NOMO-1 treated with dmso at 0.1 percent for 144 hours (cell line): ENCODE results near the gene FADS3.

Experiments used
- DNase-seq: peaks from one replicate; lab custom pipeline; 2025; ENCODE audit not compliant: unreplicated experiment; lab: John Stamatoyannopoulos, UW

The FADS3 gene

DNA sequence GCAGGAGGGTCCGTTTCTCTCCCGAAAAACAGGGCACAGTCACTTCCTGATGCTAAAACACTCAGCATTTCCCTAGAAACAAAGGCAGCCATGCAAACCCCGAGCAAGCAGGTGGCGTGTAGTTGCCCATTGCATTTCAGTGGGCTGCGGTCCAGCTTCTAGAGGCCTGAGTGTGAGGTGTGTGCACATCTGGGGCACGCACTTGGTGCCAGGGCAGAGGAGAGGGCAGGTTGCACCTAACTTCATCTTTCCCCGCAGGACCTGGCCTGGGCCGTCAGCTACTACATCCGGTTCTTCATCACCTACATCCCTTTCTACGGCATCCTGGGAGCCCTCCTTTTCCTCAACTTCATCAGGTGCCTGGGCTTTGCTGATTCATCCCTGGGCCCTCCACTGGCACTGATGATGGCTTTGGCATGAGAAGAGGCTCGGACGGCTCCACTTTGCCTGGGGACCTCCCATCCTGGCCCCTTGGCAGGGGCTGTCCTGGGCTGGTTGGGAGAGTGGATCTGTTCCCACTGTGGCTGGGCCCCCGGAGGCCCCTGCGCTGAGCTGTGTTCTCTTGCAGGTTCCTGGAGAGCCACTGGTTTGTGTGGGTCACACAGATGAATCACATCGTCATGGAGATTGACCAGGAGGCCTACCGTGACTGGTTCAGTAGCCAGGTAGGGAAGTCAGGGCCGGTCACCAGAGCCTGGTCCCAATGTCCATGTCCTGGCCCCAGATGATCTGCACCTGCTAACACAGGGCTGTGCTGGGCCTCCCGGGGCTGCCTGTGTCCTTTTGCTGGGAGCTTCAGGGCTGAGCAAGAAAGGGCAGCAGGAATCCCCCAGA is 28.4 kb downstream of the FADS3 start:
- no peak for DNase-seq

DNA sequence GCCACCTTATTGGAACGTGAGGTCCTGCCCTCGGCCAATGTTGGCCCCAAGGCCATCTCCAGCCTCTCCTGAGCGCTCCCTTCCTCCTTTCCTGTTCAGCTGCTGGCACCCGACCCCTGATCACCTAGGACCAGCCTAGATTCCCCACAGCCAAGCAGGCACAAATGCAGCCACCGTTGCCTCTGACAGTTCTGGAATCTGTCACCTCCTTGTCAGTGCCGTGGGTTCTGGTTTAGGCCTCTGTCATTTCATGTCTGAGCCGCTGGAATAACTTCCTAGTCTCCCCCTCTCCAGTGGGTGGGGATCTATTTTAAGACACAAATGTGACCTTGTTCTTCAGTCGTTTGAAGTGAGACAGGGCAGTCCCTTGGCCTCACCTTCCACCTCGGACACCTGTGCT is 29.7 kb downstream of the FADS3 start:
- no peak for DNase-seq

DNA sequence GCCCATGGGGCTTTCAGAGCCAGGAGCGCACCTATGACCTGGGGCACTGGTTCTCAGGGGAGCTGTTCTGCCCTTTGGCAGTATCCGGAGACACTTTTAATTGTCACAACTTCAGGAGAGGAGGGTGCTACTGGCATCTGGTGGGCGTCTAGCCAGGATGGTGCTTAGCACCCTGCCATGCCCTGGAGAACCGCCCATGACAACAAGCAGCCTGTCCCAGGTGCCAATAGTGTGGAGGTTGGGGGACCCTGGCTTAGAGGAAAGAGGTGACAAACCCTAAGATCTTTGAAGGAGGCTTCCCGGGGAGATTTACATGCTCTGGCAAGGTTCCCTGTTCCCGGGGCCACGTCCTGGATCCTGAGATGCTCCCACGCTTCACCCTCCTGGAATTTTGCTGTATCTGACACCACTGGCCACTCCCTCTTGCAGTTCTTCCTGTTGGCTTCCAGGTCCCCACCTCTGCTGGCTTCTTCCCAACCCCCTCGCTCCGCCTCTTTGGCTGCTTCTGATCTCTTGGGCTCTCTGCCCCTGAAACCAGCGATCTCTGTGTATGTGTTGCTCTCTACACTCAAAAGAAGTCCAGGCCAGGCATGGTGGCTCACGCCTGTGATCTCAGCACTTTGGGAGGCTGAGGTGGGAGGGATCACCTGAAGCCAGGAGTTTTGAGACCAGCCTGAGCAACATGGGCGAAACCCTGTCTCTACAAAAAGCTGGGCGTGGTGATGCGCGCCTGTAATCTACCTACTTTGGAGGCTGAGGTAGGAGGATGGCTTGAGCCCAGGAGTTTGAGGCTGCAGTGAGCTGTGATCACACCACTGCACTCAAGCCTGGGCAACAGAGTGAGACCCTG is 31.1 kb downstream of the FADS3 start:
- no peak for DNase-seq

DNA sequence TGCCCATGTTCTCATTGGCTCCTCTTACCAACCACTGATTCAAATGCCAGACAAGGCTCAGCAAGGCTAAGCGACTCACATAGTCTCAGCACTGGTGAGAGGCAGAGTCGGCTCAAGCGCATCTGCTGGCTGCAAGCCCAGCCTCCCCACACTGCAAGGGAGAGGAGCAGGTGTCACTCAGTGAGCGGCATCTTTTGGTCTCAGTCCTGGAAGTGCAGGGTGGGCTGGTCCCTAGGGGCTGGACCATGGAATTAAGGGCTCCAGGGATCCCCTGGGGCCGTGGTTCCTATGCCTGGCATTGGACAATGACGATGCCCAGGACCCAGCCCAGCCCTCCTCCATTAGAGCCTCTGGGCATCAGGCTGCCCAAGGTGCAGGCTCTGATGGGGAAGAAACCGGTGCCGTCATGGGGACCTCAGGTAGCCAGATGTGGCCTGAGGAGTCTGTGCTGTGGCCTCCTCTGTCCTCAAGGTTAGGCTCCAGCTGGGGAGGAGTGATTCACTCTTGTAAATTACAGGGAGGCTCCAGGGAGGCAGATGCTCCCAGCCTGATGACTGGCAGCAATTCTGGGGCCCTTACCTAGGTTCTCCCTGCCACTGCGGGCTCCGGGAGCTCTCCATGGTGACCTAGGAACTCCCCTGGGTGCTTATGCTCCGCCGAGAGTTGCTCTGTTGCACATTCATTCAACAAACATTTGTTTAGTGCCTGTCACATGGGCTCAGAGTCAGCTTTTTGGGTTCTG is 35.2 kb downstream of the FADS3 start:
- DNase-seq = no peak

DNA sequence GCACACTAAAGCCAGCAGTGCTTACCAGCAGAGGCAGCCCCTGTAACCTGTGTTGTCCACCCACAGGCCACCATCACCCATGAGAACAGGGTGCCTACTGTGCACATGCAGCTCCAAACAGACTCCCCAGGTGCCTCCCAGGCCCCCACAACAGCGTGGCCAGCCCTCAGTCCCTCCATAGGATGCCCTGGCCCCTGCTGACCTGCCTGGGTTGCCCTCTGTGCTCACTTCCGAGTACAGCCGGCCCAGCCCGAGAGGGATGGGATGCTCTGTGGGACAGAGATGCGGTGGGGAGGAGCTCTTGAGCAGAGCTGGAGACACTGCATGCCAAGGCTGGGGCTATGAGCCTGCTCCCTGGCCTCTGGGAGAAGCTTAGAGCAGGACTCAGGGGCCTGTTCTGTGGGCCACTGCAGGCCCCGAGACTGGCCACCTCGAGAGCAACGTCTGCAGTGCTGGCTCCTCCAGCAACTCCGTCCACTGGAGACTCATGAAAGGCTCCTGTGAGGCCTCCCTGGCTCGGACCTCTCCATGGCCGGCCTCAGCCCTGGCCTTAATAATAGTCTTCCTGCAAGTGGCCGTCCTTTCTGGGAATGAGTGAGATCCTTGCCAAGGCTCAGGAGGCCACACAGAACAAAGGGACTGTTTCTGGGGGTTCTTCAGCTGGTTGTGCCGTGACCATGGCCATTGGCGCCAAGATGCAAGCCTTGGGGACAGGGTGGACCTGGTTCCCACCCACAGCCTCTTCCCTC is 36.2 kb downstream of the FADS3 start:
- DNase-seq = no peak

DNA sequence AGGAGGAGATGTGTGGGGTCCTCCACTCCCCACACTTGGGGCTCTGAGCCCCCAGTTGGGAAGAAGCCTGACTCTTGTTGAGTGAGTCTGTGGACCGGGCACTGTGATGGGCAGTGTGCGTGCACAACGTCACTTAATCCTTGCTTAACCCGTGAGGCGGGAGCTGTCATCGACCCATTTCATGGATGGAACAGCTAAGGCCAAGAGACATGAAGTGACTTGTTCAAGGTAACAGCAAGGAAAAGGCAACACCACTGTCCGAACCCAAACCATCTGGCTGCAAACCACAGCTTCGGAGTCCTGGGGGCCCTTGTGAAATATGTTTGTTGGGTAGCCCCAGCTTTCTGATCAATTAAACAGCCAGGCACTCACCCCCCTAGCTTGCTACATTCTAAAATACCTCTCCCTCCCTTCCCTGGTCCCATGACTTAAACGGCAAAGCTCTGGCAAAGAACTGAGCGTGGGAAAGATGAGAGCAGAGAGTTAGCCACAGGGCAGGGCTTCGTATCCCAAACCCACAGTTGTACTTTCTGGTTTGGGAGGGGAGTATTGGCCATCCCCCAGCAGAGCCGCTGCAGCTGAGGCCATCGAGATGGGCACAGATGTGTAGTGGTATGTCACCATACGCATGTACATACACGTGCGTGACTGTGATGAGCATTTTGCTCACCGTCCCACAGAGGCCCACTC is 37.0 kb downstream of the FADS3 start:
- DNase-seq = no peak

DNA sequence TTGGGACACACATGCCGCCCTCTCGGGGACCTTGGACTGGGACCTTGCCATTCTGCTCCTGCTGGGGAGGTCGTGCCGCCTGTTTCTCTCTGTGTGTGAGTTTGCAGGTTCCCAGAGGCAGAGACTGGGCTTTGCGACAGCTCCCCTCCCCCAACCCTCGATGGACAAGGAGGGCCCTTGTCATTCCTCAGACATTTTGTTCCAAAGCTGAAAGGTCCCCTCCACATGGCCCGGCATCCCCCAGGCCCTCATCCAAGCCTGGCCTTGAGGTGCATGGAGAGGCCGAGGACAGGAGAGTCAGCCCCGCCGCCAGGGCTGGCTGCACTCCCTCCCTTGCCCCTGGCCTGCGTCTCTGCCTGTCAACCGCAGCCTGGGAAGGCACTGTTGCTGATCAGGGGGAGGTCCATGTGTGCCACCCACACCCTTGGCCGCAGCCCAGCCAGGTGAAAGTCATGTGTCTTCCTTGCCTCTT is 37.6 kb downstream of the FADS3 start:
- no peak for DNase-seq

DNA sequence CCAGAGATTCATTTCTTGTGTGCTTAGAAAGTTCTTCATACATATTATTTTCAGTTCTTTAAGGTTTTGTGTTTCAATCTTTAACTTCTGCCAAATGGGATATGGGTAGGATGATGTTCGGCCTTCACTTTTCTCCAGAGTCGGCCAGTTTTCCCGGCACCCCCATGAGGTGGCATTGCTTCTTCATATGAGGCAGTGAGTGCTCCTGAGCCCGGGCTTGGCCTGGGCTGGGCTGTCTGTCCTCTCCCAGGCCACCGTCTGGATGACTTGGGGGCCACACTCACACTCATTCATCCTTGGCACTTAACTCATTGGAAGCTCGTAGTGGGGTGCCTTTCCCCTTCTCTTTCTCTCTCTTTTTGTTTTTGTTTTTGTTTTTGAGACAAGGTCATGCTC is 39.4 kb downstream of the FADS3 start:
- no peak for DNase-seq

DNA sequence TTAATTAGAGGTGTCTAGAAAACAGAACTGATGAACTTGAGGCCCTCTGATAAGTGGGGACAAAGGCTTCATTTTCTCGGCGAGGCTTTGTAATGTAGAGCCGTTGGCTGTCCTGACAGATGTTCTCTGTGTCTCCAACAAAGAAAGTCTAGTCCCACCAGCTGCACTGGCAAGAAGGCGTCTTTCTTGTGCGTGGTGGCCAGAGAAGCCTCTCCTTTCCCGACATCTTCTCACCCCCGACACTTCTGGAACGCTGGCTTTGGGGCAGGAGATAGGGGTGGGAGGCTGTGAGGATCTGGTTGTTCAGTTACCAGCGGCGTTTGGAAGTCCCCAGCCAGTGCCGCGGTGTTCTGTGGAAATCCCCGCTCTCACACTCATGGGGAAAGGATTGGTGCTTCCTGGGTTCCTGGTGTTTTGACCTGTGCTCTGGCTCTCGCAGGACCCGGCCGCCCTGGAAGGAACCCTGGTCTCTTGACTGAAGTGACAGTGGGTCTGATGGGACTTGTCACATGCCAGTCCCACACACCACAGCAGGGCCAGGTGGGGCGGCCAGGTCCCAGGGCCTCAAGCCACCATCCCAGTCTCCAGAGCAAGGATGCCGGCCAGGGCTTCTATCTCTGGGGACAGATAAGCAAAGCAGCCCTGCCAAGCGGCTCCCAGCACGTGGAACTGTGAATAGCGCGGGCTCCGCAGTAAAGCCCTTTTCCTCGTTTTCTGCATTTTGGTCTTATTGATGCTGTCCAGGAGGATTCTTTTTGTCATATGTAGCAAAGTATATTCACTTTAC is 40.0 kb downstream of the FADS3 start:
- no peak for DNase-seq

DNA sequence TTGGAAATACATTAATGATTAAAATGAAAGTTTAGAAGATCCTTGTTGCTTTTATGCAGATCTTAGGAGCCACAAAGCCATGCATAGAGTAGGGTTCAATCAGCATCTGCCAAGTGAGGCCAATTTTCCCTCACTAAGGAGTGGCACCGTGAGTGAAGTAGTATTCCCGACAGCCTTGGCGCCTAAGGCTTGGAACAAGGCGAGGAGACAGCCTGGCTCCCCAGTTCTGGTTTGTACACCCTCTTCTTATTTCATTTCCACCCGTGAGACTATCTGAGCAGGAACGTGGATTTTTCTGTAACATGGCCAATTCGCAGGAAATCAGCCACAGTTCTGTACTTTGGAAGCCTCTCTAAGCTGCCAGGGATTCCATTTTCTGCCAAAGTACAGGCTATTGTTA is 40.7 kb downstream of the FADS3 start:
- DNase-seq = no peak

DNA sequence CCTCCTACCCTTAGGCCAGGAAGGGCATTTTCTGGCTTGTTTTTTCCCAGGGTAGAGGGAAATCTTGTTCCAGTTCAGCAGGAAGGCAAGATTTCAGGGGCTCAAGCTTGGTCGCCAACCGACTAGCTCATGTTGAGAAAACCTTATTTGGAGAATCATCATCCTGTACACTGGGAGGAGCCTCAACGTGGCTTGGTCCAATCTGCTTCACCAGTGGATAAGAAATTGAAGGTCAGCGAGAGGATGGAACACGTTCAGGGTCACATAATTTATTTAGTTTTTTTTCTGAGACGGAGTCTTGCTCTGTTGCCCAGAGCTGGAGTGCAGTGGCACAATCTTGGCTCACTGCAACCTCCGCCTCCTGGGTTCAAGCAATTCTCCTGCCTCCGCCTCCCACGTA is 42.7 kb downstream of the FADS3 start:
- no peak for DNase-seq

DNA sequence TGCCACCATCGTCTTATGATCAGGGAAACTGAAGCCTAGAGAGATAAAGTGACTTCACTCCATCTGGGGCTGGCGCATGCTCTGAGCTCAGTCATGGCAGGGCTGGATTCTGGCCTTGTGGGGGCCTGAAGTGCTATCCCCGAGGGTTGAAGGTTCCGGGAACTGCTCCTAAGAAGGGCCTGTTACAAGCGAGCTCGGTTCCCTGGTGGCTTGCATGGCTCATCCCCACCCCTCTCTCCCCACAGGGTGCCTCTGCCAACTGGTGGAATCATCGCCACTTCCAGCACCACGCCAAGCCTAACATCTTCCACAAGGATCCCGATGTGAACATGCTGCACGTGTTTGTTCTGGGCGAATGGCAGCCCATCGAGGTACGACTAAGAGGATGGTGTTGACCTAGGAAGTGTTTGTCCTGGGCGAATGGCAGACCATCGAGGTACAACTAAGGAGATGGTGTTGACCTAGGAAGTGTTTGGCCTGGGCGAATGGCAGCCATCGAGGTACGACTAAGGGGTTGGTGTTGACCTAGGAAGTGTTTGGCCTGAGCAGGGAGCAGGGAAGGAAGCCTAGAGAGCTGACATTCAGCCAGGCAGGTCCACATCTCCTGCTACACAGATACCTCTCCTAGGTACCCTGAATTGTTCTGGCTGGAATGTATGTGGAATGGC is 43.3 kb downstream of the FADS3 start:
- no peak for DNase-seq

DNA sequence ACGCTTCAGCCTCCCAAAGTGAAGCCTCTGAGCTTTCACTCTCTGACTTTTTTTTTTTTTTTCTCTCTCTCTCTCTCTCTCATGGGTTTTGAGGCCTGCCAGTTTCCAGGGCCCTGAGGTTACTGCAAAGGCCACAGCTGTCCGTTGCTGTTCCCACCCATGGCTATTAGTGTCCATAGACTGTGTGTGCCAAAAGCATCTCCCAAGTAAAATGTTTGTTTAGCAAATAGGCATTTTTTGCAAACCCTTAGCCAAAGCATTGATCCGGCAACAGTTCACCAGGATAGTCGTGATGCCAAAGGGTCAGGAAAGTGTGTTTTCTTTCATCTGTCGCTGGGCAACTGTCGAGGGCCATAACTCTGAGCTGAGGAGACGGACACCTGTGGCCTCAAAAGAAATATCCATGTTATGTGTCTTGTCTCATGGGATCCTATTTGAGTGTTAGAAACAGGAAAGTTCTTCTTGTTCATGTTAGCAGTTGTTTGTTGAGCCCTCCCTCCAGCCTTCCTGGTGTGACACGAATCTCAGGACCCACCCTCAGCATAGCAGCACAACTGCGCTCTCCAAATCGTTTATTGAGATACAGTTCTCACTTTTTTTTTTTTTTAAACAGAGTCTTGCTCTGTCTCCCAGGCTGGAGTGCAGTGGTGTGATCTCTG is 44.9 kb downstream of the FADS3 start:
- no peak for DNase-seq

DNA sequence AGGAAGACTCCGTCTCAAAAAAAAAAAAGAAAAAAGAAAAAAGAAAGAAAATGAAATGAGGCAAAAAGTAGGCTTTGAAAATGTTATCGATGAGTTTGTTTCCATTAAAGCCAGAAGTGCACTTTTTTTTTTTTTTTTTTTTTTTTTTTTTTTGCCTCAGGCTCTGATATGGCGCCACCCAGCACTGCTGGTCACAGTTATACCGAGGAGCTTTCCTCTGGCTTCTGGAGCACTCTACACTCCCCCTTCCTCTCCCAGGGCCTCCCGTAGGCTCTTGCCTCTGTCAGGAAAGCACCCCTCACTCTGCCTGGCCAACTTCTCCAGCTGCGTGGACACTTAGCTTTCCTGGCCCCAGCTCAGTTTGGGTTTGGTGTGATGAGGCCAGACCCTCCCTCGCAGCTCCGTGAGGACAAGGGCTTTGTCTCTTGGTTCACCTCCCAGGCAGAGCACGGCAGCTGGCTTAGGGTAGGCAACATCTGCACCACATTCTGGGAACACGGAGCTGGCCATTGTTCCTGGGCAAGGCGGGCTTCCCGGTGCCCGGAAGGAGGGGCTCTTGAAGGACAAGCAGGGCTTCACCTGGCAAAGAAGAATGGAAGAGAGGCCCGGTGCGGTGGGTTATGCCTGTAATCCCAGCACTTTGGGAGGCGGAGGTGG is 46.3 kb downstream of the FADS3 start:
- DNase-seq = no peak

DNA sequence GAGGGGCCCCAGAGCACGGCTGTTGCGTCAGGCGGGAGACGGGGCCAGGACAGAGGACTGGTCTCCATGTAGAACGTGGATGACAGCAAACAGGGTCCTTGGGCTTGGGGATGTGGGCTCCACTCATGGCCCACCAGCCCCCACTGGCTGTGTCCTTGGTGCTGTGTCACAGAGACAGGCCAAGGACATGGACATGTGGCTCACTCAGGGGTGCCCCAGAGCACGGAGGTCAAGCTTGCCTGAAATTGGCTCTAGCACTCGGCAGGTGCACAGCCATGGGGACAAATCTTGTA is 48.9 kb downstream of the FADS3 start:
- no peak for DNase-seq

DNA sequence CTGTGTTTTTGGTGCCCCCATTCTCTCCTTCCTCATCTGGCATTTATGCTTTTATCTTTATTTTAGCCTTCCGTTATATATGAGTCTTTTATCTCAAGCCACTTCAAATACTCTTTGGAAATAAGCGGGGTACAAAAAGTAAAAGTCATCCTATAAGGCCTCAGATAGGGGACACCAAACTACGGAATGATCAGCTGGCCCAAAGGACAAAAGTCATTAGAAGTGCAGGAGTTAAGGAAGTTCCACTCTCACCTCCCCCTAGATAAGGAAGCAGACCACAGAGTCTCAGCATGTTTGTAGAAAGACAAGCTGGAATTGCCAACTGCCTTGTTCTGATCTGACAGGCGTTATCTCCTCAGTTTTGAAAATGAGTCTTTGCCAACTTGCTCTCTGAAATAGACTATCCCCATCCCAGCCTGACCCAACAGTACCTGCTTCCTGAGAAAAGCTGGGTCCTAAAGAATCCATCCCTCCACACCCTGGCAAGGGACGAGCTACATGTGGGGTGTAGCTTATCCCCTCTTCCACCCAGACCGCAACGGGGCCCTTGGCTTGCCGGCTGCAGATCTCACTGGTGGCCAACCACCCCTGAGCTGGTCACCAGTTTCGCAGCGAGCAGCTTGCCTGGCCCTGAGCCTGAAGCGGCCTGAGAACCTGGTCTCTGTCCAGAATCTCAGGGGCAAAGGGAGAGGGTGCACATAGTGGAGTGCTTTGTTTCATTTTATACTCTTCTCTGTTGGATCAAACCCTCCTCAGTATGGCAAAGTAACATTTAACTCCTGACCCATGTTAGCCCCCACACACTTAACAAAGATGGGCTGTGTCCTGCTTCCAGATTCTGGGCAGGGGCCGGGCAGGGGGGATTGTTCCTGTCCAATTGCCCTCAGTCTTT is 49.5 kb downstream of the FADS3 start:
- no peak for DNase-seq

DNA sequence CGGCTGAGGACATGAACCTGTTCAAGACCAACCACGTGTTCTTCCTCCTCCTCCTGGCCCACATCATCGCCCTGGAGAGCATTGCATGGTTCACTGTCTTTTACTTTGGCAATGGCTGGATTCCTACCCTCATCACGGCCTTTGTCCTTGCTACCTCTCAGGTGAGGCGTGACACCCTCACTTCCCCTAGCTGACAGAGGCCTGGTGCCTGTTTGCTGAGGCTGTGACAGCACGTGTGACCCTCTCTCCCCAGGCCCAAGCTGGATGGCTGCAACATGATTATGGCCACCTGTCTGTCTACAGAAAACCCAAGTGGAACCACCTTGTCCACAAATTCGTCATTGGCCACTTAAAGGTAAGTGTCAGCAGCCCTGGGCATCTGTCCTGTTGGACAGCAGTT is 51.0 kb downstream of the FADS3 start:
- DNase-seq = no peak
